C1 segment of cervical spinal cord (tissue), 14 donors: Measurements from ENCODE around the gene MARCOL.

Experiments
- DNase-seq, 14 donors: peaks; one replicate each; lab custom pipeline; 2025; lab: John Stamatoyannopoulos, UW

MARCOL gene

DNA sequence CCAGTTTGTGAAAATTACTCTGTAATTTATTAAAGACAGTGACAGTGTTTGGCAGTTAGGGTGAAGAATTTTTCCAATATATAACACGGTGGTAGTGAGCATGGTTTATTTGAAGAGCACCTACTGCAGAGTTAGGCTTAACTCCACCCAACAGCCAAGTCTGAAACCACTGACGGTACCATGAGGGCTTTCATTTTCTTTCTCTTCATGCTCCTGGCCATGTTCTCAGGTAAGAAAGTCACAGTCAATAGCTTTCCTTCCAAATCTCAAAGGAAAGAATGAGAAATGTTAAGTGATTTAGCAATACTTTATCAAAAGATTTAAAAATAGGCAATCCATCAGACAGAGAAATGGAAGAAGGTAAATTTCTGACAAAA, at the start of gene MARCOL:
Gene MARCOL (plus strand): TSS at position 108 of the 377 bp plus-strand sequence. CDS start 73 bp downstream, at position 181.
- DNase-seq, result no peak

DNA sequence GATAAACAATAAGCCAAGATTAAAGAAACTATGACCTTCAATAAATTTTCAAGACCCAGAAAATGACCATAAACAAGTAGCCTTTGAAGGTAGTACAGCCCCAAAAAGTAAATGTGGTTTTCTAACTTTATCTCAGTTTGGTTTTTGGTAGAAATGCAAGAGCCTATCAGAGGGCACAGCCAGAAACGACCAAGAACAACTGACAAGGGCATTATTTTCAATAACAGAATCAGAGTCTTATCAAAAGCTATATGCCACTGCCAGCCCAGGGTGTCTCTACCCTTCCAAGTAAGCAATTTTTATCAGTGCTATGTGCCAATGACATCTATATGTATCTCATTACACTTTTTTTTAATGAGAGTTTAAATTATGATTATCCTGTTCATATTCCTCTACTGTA, 47.3 kb upstream of the MARCOL start:
- DNase-seq, result no peak

GRCh38 chr5:148193202-148193601, 45.1 kb upstream of the MARCOL start:
- no peak for DNase-seq

DNA sequence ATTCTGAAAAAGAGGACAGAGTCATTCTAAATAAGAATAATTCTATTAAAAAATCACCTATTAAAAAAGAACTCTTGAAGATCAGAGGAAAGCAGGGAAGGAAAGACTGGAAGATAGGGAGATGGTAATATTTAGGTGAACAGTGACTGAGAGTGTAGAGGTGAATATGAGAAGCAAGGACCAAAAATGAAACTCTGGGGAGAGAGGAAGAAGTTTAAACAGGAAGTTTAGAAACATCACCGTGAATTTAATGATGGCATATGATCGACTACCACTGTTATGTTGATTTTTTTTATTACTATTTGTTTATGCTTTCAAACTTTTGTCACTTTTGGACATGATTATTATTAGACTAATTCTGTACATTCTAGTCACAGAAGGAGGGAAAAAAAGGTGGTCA, 37.2 kb upstream of the MARCOL start:
- no peak for DNase-seq

DNA sequence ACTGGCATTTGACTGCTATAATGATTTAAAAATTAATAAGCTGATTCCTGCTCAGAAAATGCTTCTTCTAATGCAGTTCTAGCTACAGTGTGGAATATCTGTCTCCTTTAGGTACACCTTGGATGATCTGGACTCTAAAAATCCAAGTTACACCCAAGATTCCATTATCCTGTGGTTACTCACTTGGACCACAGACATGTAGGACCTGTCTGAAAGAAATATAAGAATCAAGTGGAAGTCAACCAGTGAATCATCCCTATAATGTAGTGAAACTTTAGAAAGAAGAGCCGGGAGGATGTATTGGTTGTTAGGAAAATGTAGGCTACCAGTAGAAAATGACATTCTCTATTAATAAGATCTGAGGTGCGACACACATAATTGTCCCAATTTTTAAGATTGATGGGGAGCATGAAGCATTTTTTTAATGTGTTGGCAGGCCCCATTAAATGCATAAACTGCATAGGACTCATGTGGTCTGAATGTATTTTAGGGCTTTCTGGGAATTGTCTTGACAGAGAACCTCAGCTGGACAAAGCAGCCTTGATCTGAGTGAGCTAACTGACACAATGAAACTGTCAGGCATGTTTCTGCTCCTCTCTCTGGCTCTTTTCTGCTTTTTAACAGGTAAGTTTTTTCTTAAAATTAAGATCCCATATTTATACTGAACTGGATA, 35.7 kb upstream of the MARCOL start, which contains the start of gene SPINK6:
Gene SPINK6 (plus strand): TSS at position 512 of the 673 bp plus-strand sequence. CDS start 55 bp downstream, at position 567.
- no peak for DNase-seq

- no peak for DNase-seq
These were observed 33.1 kb upstream of the MARCOL start for GRCh38 chr5:148205044-148205806.

GRCh38 chr5:148205865-148206264, 32.5 kb upstream of the MARCOL start:
- no peak for DNase-seq

GRCh38 chr5:148206620-148207019, 31.7 kb upstream of the MARCOL start:
- no peak for DNase-seq

- no peak for DNase-seq
These were observed 30.1 kb upstream of the MARCOL start for GRCh38 chr5:148208226-148208625.

GRCh38 chr5:148209151-148209770, 29.1 kb upstream of the MARCOL start:
- DNase-seq, result no peak

DNA sequence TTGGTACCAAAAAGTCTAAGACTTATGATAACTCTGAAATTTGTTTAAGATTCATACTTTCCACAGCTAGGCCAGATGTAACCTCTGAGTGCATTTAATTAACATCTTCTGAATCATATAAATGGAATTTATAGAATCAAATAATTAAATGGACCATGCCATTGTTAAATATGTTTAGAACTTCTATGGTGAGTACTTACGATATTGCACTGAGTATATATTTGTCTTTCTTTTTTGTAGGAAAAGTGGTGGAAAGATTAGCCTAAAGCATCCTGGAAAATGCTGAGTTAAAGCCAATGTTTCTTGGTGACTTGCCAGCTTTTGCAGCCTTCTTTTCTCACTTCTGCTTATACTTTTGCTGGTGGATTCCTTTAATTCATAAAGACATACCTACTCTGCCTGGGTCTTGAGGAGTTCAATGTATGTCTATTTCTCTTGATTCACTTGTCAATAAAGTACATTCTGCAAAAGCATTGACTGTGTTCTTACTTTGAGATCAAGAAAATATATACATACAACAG, 23.6 kb upstream of the MARCOL start:
- DNase-seq, result no peak

DNA sequence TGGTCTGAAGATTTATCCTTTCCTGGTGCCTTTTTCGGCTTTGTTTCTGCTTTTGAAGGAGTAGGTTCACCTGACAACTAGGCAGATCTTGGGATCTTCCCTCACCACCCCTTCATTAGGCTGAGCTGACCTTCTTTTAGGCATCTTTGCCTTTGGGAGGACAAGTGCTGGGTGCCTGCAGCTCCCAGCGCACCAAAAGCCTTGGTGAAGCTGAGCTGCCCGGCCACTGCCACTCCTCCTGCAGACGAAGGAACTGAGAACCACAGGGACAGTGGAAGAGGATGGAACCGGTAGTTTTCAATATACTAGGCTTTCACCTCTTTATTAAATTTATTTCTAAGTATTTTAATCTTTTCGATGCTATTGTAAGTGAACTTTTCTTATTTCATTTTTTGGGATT, 16.8 kb upstream of the MARCOL start:
- no peak for DNase-seq

- DNase-seq, result no peak
These were observed 14.1 kb upstream of the MARCOL start for GRCh38 chr5:148224117-148224742.

DNA sequence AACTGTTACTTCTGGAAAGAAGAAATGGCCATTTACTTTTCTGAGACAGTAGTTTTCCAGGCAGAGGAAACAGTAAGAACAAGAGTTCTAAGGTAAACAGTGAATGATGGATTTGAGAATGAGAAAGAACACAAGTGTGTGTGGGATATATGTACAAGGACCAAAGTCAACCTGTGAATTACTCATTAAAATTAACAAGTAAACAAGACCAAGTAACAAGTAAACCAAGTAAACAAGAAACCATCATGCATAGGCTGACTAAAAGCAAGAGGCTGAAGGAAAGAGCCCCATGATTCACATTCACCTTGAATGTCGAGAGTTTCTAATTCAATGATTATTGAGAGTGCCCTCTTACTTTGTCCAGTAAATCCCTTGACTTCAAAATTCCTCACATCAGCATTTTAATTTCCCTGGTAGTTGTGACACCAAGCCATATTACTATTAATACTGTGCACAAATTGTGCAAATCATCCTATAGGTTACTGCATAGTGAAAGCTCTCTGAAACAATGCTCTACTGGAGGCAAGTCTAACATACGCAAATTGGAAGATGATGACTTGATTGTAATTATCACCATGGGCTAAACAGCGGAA, 9.8 kb upstream of the MARCOL start:
- no peak for DNase-seq

DNA sequence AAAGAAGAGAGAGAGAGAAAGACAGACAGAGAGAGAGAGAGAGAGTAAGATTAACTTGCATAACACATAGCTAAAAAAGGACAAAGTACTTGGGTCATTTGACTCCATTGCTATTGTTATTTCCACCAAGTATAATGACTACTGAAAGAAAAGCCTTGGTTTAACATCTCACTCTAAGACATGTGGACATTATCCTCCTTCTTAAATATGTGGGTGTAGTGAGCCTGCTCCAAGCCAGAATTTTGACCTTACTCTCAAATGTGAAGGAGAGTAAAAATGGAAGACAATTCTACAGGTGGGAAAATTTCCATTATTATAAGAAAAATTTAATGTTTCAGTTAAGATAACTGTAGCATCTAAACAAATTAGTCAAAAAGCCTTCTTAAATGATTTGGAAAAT, 8.5 kb upstream of the MARCOL start:
- DNase-seq, result no peak

GRCh38 chr5:148230240-148230639, 8.1 kb upstream of the MARCOL start:
- no peak for DNase-seq

- no peak for DNase-seq
These were observed 424 bp upstream of the MARCOL start for GRCh38 chr5:148237785-148238417.

DNA sequence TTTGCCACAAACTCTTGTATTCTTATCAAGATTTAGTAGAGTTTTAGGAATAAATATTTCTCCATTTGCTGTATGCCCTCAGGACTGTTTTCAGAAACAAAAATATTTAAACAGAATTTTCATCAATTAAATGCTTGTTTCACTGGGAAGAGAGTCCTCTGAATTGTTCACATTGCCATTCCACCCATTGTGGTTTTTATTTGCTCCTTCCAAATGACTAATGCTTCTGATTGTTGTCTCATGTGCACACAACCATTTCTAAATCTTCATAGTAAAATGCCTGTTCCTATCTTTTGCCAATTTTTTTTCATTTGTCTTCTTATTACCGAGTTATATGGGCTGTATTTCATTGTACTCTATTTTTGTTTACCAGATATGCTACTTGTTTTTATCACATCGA, 10.6 kb downstream of the MARCOL start:
- DNase-seq, result no peak

GRCh38 chr5:148255456-148255855, 17.1 kb downstream of the MARCOL start:
- no peak for DNase-seq

DNA sequence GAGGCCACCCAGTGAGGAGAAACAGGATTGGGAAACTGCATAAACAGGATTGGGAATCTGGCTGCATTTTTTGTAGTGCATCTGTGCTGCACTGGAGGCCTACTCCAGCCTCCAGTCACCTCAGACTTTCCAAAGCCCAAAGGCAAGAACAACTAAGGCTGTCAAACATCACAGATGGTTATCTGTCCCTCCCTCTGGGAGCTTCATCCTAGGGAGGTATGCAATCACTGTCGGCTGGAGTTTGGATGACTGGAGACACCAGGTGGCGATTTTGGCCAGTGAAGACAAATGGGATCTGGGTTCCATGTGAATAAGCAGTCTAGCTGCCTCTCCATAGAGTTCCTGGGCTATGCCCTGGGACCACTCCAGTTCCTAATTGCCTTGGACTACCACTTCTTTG, 21.0 kb downstream of the MARCOL start:
- DNase-seq, result no peak

DNA sequence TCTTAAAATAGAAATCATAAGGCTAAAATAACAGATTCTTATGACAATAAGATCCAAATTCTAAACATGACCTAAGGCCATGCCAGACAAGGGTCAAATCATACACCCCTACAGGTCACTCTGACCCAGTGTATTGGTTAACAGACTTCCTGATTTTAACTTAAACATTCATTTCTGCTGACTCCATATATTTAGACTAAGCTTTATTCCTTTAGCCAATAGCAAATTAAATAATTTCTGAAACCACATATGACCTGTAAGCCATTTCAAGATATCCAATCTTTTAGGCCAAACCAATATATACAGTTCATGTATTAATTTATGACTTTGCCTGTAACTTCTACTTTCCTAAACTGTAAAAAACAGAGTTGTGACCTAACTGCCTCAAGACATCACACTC, 22.9 kb downstream of the MARCOL start:
- no peak for DNase-seq
